Measurements from ENCODE around the gene LAX1.

LAX1 gene

GRCh38 chr1:203818399-203818798 lies 53.4 kb downstream of the LAX1 start:
- no peak for TF ChIP-seq ZNF274 (IDR thresholded peaks at IDR 0.05; ENCODE audit: low read depth, low read length)
- H3K4me3 ChIP-seq (ENCODE audit: low read length), result no peak overlapping the region

GRCh38 chr1:203823306-203823705 lies 58.3 kb downstream of the LAX1 start:
- no peak overlapping the region for H3K4me3 ChIP-seq (ENCODE audit: low read length)
- no peak for TF ChIP-seq ZNF274 (IDR thresholded peaks at IDR 0.05; ENCODE audit: low read depth, low read length)

All from GM08714 (cell line).